ENCODE measurements around the gene STARD9.
"Not testable (repeated sequence)": the region's sequence is repeated elsewhere in the genome, so short reads cannot be mapped to it uniquely, and the experiment has no call there.

STARD9 gene

GRCh38 chr15:42575188-42576039, at the start of gene STARD9:
Gene STARD9, plus strand, starts transcription at chr15:42575606. Its CDS starts 110 bp downstream, at chr15:42575716.
- DNase-seq, result peak; percentile 96

- no peak for DNase-seq
Observed at GRCh38 chr15:42528970-42529369, 46.4 kb upstream of the STARD9 start.

- DNase-seq, result no peak
Observed at GRCh38 chr15:42533246-42533645, 42.2 kb upstream of the STARD9 start.

GRCh38 chr15:42544853-42545629, 30.4 kb upstream of the STARD9 start:
- no peak for DNase-seq

GRCh38 chr15:42547918-42548248, 27.5 kb upstream of the STARD9 start:
- peak; percentile 46 for DNase-seq

- peak; percentile 89 for DNase-seq
Observed at GRCh38 chr15:42548249-42549031, 27.0 kb upstream of the STARD9 start, which contains the start of the genes HAUS2 and LRRC57. Gene HAUS2, plus strand, starts transcription at chr15:42548838. Its CDS starts 35 bp downstream, at chr15:42548873. Gene LRRC57, minus strand, starts transcription at chr15:42548793. Its CDS starts 359 bp downstream, at chr15:42548434.

- DNase-seq, result peak; percentile 61
Observed at GRCh38 chr15:42549032-42549491, 26.3 kb upstream of the STARD9 start.

GRCh38 chr15:42549741-42550392, 25.5 kb upstream of the STARD9 start:
- DNase-seq, result no peak

- DNase-seq, result no peak
Observed at GRCh38 chr15:42553554-42553953, 21.9 kb upstream of the STARD9 start.

- not testable (repeated sequence) for DNase-seq
Observed at GRCh38 chr15:42556550-42557207, 18.7 kb upstream of the STARD9 start.

- no peak for DNase-seq
Observed at GRCh38 chr15:42558739-42559138, 16.7 kb upstream of the STARD9 start.

GRCh38 chr15:42576040-42576594, 711 bp downstream of the STARD9 start:
- DNase-seq, result peak; percentile 54

GRCh38 chr15:42576776-42577175, 1.4 kb downstream of the STARD9 start:
- peak; percentile 17 for DNase-seq

- peak; percentile 8 for DNase-seq
Observed at GRCh38 chr15:42577514-42578031, 2.2 kb downstream of the STARD9 start.

GRCh38 chr15:42578984-42579537, 3.7 kb downstream of the STARD9 start:
- DNase-seq, result no peak

GRCh38 chr15:42581272-42581730, 5.9 kb downstream of the STARD9 start:
- peak; percentile 85 for DNase-seq

- DNase-seq, result no peak
Observed at GRCh38 chr15:42582569-42583375, 7.4 kb downstream of the STARD9 start.

- peak; percentile 10 for DNase-seq
Observed at GRCh38 chr15:42584031-42584765, 8.8 kb downstream of the STARD9 start.

- DNase-seq, result no peak
Observed at GRCh38 chr15:42590619-42591237, 15.3 kb downstream of the STARD9 start.
